Neural progenitor cell (in vitro differentiated cells): ENCODE data around the gene ST3GAL4.

Source experiments
- EZH2phosphoT487 ChIP-seq: fragments of 200-600 bp; sonication (generic); IDR thresholded peaks from 2 replicates; pipeline ENCODE4 v1.6.1; 2017; ENCODE audit warnings: antibody characterized with exemption
- TF ChIP-seq, protein P1 (sequence below): fragments of 200-600 bp; sonication (generic); IDR thresholded peaks from 2 replicates; pipeline ENCODE4 v1.5.1; 2017; ENCODE audit warnings: antibody characterized with exemption, mild to moderate bottlenecking

- TF ChIP-seq, protein P1, sequence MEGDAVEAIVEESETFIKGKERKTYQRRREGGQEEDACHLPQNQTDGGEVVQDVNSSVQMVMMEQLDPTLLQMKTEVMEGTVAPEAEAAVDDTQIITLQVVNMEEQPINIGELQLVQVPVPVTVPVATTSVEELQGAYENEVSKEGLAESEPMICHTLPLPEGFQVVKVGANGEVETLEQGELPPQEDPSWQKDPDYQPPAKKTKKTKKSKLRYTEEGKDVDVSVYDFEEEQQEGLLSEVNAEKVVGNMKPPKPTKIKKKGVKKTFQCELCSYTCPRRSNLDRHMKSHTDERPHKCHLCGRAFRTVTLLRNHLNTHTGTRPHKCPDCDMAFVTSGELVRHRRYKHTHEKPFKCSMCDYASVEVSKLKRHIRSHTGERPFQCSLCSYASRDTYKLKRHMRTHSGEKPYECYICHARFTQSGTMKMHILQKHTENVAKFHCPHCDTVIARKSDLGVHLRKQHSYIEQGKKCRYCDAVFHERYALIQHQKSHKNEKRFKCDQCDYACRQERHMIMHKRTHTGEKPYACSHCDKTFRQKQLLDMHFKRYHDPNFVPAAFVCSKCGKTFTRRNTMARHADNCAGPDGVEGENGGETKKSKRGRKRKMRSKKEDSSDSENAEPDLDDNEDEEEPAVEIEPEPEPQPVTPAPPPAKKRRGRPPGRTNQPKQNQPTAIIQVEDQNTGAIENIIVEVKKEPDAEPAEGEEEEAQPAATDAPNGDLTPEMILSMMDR: no peak
- TF ChIP-seq EZH2phosphoT487: no peak
Observed at GRCh38 chr11:126317756-126318573, 37.5 kb upstream of the ST3GAL4 start.
